ENCODE measurements around the gene BNC2.
"Not testable (repeated sequence)": the region's sequence is repeated elsewhere in the genome, so short reads cannot be mapped to it uniquely, and the experiment has no call there.

BNC2 gene

GRCh38 chr9:16460696-16461095, 409.8 kb downstream of the BNC2 start:
- Mint-ChIP-seq H3K4me3 (no peak overlapping the region), H3K9me3 (ENCODE audit: low read depth) (no peaks in the 10 kb centered on the region), H3K27me3 (no peaks in the 10 kb centered on the region), H3K36me3 (no peaks in the 10 kb centered on the region), H3K27ac (no peak overlapping the region), H3K4me1 (ENCODE audit: low read depth) (no peaks in the 10 kb centered on the region)

- Mint-ChIP-seq H3K27ac (no peak overlapping the region), H3K4me3 (no peak overlapping the region)
Observed at GRCh38 chr9:16459421-16460148, 410.9 kb downstream of the BNC2 start.

GRCh38 chr9:16458696-16459420, 411.6 kb downstream of the BNC2 start:
- Mint-ChIP-seq H3K27me3 (no peaks in the 10 kb centered on the region), H3K4me3 (no peak overlapping the region), H3K36me3 (no peaks in the 10 kb centered on the region), H3K4me1 (ENCODE audit: low read depth) (no peaks in the 10 kb centered on the region), H3K9me3 (ENCODE audit: low read depth) (no peaks in the 10 kb centered on the region), H3K27ac (no peak overlapping the region)

More at GRCh38 chr9:16459421-16460148, 410.9 kb downstream of the BNC2 start:
- Mint-ChIP-seq H3K36me3 (no peaks in the 10 kb centered on the region), H3K4me1 (ENCODE audit: low read depth) (no peaks in the 10 kb centered on the region), H3K9me3 (ENCODE audit: low read depth) (no peaks in the 10 kb centered on the region), H3K27me3 (no peaks in the 10 kb centered on the region)

GRCh38 chr9:16455842-16456241, 414.6 kb downstream of the BNC2 start:
- no peaks in the 10 kb centered on the region for H3K9me3 Mint-ChIP-seq (ENCODE audit: low read depth)
- H3K4me3 Mint-ChIP-seq = no peak overlapping the region
- H3K27ac Mint-ChIP-seq = no peak overlapping the region
- no peaks in the 10 kb centered on the region for H3K27me3 Mint-ChIP-seq
- H3K4me1 Mint-ChIP-seq (ENCODE audit: low read depth) = no peaks in the 10 kb centered on the region
- no peaks in the 10 kb centered on the region for H3K36me3 Mint-ChIP-seq

- Mint-ChIP-seq H3K4me3 (no peak overlapping the region), H3K36me3 (no peaks in the 10 kb centered on the region), H3K4me1 (ENCODE audit: low read depth) (no peaks in the 10 kb centered on the region), H3K9me3 (ENCODE audit: low read depth) (no peaks in the 10 kb centered on the region), H3K27ac (no peak overlapping the region), H3K27me3 (no peaks in the 10 kb centered on the region)
Observed at GRCh38 chr9:16453390-16453789, 417.1 kb downstream of the BNC2 start.

- H3K36me3 Mint-ChIP-seq = no peaks in the 10 kb centered on the region
- H3K4me1 Mint-ChIP-seq (ENCODE audit: low read depth) = no peaks in the 10 kb centered on the region
- no peaks in the 10 kb centered on the region for H3K27me3 Mint-ChIP-seq
- H3K27ac Mint-ChIP-seq = no peak overlapping the region
- no peak overlapping the region for H3K4me3 Mint-ChIP-seq
- no peaks in the 10 kb centered on the region for H3K9me3 Mint-ChIP-seq (ENCODE audit: low read depth)
Observed at GRCh38 chr9:16450578-16450977, 419.9 kb downstream of the BNC2 start.

- Mint-ChIP-seq H3K4me3 (no peak overlapping the region), H3K27ac (no peak overlapping the region), H3K9me3 (ENCODE audit: low read depth) (no peaks in the 10 kb centered on the region), H3K27me3 (no peaks in the 10 kb centered on the region), H3K36me3 (no peaks in the 10 kb centered on the region), H3K4me1 (ENCODE audit: low read depth) (no peaks in the 10 kb centered on the region)
Observed at GRCh38 chr9:16450043-16450442, 420.4 kb downstream of the BNC2 start.

- Mint-ChIP-seq H3K27me3 (no peaks in the 10 kb centered on the region), H3K27ac (no peak overlapping the region), H3K9me3 (ENCODE audit: low read depth) (no peaks in the 10 kb centered on the region), H3K4me1 (ENCODE audit: low read depth) (no peaks in the 10 kb centered on the region), H3K36me3 (no peaks in the 10 kb centered on the region), H3K4me3 (no peak overlapping the region)
Observed at GRCh38 chr9:16449076-16449730, 421.3 kb downstream of the BNC2 start.

GRCh38 chr9:16447946-16448345, 422.5 kb downstream of the BNC2 start:
- Mint-ChIP-seq H3K4me3 (no peak overlapping the region), H3K9me3 (ENCODE audit: low read depth) (no peaks in the 10 kb centered on the region)

GRCh38 chr9:16446636-16447035, 423.8 kb downstream of the BNC2 start:
- Mint-ChIP-seq H3K36me3 (no peaks in the 10 kb centered on the region), H3K4me1 (ENCODE audit: low read depth) (no peaks in the 10 kb centered on the region), H3K27me3 (no peaks in the 10 kb centered on the region), H3K27ac (no peak overlapping the region), H3K4me3 (no peak overlapping the region), H3K9me3 (ENCODE audit: low read depth) (no peaks in the 10 kb centered on the region)

More at GRCh38 chr9:16447946-16448345, 422.5 kb downstream of the BNC2 start:
- H3K27ac Mint-ChIP-seq = no peak overlapping the region
- H3K27me3 Mint-ChIP-seq = no peaks in the 10 kb centered on the region
- H3K4me1 Mint-ChIP-seq (ENCODE audit: low read depth) = no peaks in the 10 kb centered on the region
- no peaks in the 10 kb centered on the region for H3K36me3 Mint-ChIP-seq

GRCh38 chr9:16445141-16445920, 425.1 kb downstream of the BNC2 start:
- H3K27me3 Mint-ChIP-seq = peaks cover 2% of the 10 kb centered on the region
- H3K4me3 Mint-ChIP-seq = no peak overlapping the region
- H3K27ac Mint-ChIP-seq = no peak overlapping the region
- H3K9me3 Mint-ChIP-seq (ENCODE audit: low read depth) = no peaks in the 10 kb centered on the region
- H3K36me3 Mint-ChIP-seq = no peaks in the 10 kb centered on the region
- H3K4me1 Mint-ChIP-seq (ENCODE audit: low read depth) = no peaks in the 10 kb centered on the region

- Mint-ChIP-seq H3K4me3 (no peak overlapping the region), H3K4me1 (ENCODE audit: low read depth) (no peaks in the 10 kb centered on the region), H3K9me3 (ENCODE audit: low read depth) (no peaks in the 10 kb centered on the region), H3K36me3 (no peaks in the 10 kb centered on the region), H3K27ac (no peak overlapping the region), H3K27me3 (peaks cover 2% of the 10 kb centered on the region)
Observed at GRCh38 chr9:16442622-16443021, 427.8 kb downstream of the BNC2 start.

- no peaks in the 10 kb centered on the region for H3K36me3 Mint-ChIP-seq
- peaks cover 2% of the 10 kb centered on the region for H3K27me3 Mint-ChIP-seq
- H3K4me3 Mint-ChIP-seq = no peak overlapping the region
- H3K27ac Mint-ChIP-seq = no peak overlapping the region
- H3K4me1 Mint-ChIP-seq (ENCODE audit: low read depth) = no peaks in the 10 kb centered on the region
- H3K9me3 Mint-ChIP-seq (ENCODE audit: low read depth) = peaks cover 2% of the 10 kb centered on the region
Observed at GRCh38 chr9:16441791-16442190, 428.7 kb downstream of the BNC2 start.

- not testable (repeated sequence) for H3K4me1 Mint-ChIP-seq (ENCODE audit: low read depth); H3K9me3 Mint-ChIP-seq (ENCODE audit: low read depth); H3K27ac Mint-ChIP-seq; H3K36me3 Mint-ChIP-seq; H3K4me3 Mint-ChIP-seq; H3K27me3 Mint-ChIP-seq
Observed at GRCh38 chr9:16438831-16439230, 431.6 kb downstream of the BNC2 start.

- Mint-ChIP-seq H3K4me1 (ENCODE audit: low read depth) (no peaks in the 10 kb centered on the region), H3K9me3 (ENCODE audit: low read depth) (peaks cover 4% of the 10 kb centered on the region), H3K4me3 (no peak overlapping the region), H3K27ac (no peak overlapping the region), H3K27me3 (peaks cover 5% of the 10 kb centered on the region), H3K36me3 (no peaks in the 10 kb centered on the region)
Observed at GRCh38 chr9:16436545-16436944, 433.9 kb downstream of the BNC2 start.
